Parathyroid adenoma (tissue), 2 donors: Measurements from ENCODE around the gene NBPF15.
"Not testable (repeated sequence)": the region's sequence is repeated elsewhere in the genome, so short reads cannot be mapped to it uniquely, and the experiment has no call there.

Experiments
- H2AFZ ChIP-seq: fragments of 300-600 bp; sonication (generic); one replicate; pipeline ENCODE4 v1.7.0; 2017; ENCODE audit warnings: antibody characterized with exemption, mild to moderate bottlenecking
- H3K27ac ChIP-seq: fragments of 300-600 bp; sonication (generic); one replicate; pipeline ENCODE4 v1.7.0; 2017
- H3K27me3 ChIP-seq: fragments of 300-600 bp; sonication (generic); one replicate; pipeline ENCODE4 v1.7.0; 2017; ENCODE audit warnings: low read length; ENCODE audit not compliant: control insufficient read depth, insufficient read depth
- H3K36me3 ChIP-seq: fragments of 300-600 bp; sonication (generic); one replicate; pipeline ENCODE4 v1.7.0; 2017; ENCODE audit warnings: low read length; ENCODE audit not compliant: control insufficient read depth, insufficient read depth
- H3K4me1 ChIP-seq: fragments of 300-600 bp; sonication (generic); one replicate; pipeline ENCODE4 v1.7.0; 2017; ENCODE audit warnings: control low read depth
- H3K4me2 ChIP-seq: fragments of 300-600 bp; sonication (generic); one replicate; pipeline ENCODE4 v1.7.0; 2017; ENCODE audit warnings: low read length
- H3K4me3 ChIP-seq: fragments of 300-600 bp; sonication (generic); one replicate; pipeline ENCODE4 v1.7.0; 2017; ENCODE audit warnings: low read depth, low read length
- H3K79me2 ChIP-seq: fragments of 300-600 bp; sonication (generic); one replicate; pipeline ENCODE4 v1.7.0; 2017; ENCODE audit warnings: control low read depth
- H3K9ac ChIP-seq: fragments of 300-600 bp; sonication (generic); one replicate; pipeline ENCODE4 v1.7.0; 2017; ENCODE audit warnings: mild to moderate bottlenecking
- H3K9me3 ChIP-seq: fragments of 300-600 bp; sonication (generic); one replicate; pipeline ENCODE4 v1.7.0; 2017; ENCODE audit warnings: low read length; ENCODE audit not compliant: control insufficient read depth
- donor health status: primary hyperparathyroidism.

The NBPF15 gene, protein sequence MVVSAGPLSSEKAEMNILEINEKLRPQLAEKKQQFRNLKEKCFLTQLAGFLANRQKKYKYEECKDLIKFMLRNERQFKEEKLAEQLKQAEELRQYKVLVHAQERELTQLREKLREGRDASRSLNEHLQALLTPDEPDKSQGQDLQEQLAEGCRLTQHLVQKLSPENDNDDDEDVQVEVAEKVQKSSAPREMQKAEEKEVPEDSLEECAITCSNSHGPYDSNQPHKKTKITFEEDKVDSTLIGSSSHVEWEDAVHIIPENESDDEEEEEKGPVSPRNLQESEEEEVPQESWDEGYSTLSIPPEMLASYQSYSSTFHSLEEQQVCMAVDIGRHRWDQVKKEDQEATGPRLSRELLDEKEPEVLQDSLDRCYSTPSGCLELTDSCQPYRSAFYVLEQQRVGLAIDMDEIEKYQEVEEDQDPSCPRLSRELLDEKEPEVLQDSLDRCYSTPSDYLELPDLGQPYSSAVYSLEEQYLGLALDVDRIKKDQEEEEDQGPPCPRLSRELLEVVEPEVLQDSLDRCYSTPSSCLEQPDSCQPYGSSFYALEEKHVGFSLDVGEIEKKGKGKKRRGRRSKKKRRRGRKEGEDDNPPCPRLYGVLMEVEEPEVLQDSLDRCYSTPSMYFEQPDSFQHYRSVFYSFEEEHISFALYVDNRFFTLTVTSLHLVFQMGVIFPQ

DNA sequence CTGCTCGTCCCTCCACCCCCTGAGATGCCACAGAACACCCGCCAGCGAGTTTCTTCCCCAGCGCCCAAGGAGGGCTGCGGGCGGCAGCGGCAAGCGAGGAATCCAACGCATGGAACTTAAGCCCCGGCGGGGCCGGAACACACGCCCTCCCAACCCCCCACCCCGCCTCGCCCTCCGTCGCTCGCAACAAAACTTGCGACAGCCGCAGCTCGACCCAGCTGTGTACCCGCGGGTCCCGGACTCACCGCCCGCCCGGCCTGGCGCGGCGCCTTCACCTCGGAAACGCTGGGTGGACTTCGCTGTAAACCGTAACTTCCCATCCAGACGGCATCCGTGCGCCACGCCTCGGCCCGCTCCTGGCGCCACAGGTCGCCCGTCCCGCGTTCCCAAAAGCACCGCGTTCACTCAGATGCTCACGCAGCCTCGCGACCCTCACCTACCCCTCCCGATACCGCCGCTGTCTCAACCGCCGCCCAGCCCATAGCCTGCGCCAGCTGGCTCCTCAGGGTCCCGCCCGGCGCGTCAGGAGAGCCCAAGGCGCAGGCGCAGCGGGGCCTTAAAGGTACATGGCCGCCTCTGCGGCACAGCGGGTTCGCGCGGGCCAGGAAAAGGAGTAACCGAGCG is at the start of gene NBPF15:
NBPF15 (minus strand) TSS at position 534 of the 624 bp plus-strand sequence. CDS start 21,666 bp downstream, outside the sequence.
- not testable (repeated sequence) for H3K79me2 ChIP-seq, H3K27me3 ChIP-seq, H3K27ac ChIP-seq, H3K4me1 ChIP-seq, H3K9me3 ChIP-seq, H3K36me3 ChIP-seq, H3K9ac ChIP-seq
- Histone ChIP-seq H3K4me2 (peak within 1 kb of the TSS; percentile 69), H2AFZ (peak within 1 kb of the TSS; percentile 53), H3K4me3 (peak within 1 kb of the TSS; percentile 68)

DNA sequence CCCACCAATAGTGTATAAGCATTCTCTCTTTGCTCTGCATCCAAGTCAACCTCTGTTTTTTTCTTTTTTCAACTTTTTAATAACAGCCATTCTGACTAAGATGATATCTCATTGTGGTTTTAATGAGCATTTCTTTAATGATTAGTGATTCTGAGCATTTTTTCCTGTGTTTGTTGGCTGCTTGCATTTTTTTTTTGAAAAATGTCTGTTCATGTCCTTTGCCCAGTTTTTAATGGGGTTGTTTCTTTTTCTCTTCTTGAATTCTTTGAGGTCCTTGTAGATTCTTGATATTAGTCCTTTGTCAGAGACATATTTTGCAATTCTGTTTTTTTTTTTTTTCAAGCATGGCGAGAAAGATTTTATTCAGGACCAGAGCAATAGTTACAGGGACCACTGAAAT is 35.0 kb upstream of the NBPF15 start:
- H3K79me2 ChIP-seq, H3K4me2 ChIP-seq, H3K4me3 ChIP-seq, H3K27ac ChIP-seq, H3K9me3 ChIP-seq, H3K9ac ChIP-seq, H3K27me3 ChIP-seq, H2AFZ ChIP-seq, H3K36me3 ChIP-seq, H3K4me1 ChIP-seq: not testable (repeated sequence)

DNA sequence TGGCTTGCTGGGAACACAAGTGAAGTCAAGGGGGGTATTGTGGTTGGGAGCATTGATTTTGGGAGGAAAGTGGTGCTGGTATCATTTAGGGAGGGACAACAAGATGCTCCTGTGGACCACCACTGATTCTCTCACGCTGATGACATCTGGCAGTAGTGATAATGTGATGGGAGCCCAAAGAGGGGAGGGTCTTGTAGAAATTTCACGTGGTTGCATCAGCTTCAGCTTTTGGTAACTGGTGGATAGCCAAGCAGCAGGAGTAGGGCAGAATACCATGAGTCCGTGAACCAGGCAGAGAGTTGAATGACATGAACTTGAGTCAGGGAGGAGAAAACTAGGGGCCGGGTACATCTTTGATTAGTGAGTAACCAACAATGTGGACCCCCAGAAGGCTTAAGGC is 32.7 kb upstream of the NBPF15 start:
- H3K9ac ChIP-seq, H3K4me3 ChIP-seq, H3K4me1 ChIP-seq, H3K36me3 ChIP-seq, H3K27ac ChIP-seq, H2AFZ ChIP-seq, H3K4me2 ChIP-seq, H3K79me2 ChIP-seq, H3K9me3 ChIP-seq, H3K27me3 ChIP-seq: not testable (repeated sequence)

DNA sequence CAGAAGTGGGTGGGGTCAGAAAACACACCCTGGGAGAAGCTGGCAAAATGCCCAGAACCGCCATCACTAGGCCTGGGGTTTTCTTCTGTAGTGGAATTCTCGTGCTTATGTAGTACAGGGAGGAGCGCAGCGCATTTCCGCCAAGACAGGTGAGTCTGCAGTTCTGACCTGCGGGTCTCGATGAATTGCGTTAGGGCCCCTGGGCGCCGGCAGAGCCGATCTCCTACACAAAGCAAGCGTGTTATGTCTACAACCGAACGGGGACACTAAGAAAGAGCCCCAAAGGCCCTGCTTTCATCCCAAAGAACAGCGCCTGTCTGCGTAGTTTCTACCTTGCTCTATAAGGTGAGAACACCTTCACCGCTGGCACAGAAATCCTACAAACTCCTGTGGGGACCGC is 28.9 kb upstream of the NBPF15 start:
- not testable (repeated sequence) for H3K4me1 ChIP-seq, H3K9me3 ChIP-seq, H3K9ac ChIP-seq, H3K4me3 ChIP-seq, H3K4me2 ChIP-seq, H3K79me2 ChIP-seq, H2AFZ ChIP-seq, H3K27me3 ChIP-seq, H3K27ac ChIP-seq, H3K36me3 ChIP-seq

GRCh38 chr1:144487002-144487401 is 25.5 kb upstream of the NBPF15 start:
- not testable (repeated sequence) for H3K4me3 ChIP-seq, H3K9me3 ChIP-seq, H3K27me3 ChIP-seq, H2AFZ ChIP-seq, H3K9ac ChIP-seq, H3K79me2 ChIP-seq, H3K4me2 ChIP-seq, H3K27ac ChIP-seq, H3K4me1 ChIP-seq, H3K36me3 ChIP-seq

- H3K27me3 ChIP-seq, H2AFZ ChIP-seq, H3K4me2 ChIP-seq, H3K9ac ChIP-seq, H3K4me3 ChIP-seq, H3K36me3 ChIP-seq, H3K4me1 ChIP-seq, H3K79me2 ChIP-seq, H3K27ac ChIP-seq, H3K9me3 ChIP-seq: not testable (repeated sequence)
Observed at GRCh38 chr1:144485048-144485993, 23.9 kb upstream of the NBPF15 start.

DNA sequence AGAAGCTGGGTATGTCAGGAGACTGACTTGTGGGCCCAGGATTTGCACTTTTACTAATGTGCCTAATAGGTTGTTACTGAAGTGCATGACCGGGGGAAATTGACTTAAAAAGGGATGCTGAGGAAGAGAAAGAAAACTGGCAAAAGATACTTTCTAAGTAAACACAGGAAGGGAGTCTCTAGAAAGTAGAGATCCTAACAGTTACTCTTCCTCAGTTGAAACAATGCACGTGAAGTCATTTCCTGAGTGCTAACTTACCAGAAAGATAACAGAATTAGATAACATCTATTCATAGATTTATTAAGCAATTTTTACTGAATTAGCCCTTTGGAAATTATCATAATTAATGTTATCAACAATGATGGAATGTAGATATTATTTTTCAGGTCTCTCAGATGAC is 12.4 kb upstream of the NBPF15 start:
- H3K27ac ChIP-seq, H3K79me2 ChIP-seq, H3K9me3 ChIP-seq, H3K4me3 ChIP-seq, H3K4me2 ChIP-seq, H3K4me1 ChIP-seq, H3K27me3 ChIP-seq, H3K36me3 ChIP-seq, H2AFZ ChIP-seq, H3K9ac ChIP-seq: not testable (repeated sequence)

DNA sequence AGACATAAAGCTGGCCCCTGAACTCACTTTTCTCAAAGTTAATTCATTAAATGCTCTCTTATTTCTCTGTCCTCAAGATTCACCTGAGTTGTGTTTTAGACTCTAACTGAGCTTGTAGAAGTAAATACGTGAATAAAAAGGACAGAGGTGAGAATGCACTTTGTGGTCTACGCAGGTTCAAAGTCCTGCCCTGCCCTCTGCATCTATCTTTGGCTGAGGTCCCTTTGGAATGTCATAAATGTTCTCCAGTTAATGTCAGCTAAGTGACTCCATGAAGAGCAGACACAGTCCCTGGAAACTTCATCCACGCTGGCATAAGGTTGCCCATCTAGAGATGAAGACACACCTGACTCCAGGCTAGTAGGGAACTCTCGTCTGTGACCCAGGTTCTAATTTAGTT is 10.0 kb upstream of the NBPF15 start:
- H3K9ac ChIP-seq, H3K36me3 ChIP-seq, H3K27me3 ChIP-seq, H3K4me1 ChIP-seq, H2AFZ ChIP-seq, H3K27ac ChIP-seq, H3K4me2 ChIP-seq, H3K9me3 ChIP-seq, H3K4me3 ChIP-seq, H3K79me2 ChIP-seq: not testable (repeated sequence)

GRCh38 chr1:144461778-144462177 is 309 bp upstream of the NBPF15 start:
- H3K9ac ChIP-seq, H3K4me2 ChIP-seq: not testable (repeated sequence)

GRCh38 chr1:144460686-144461085 is 783 bp downstream of the NBPF15 start:
- not testable (repeated sequence) for H3K79me2 ChIP-seq, H3K9me3 ChIP-seq, H3K27ac ChIP-seq, H3K36me3 ChIP-seq, H2AFZ ChIP-seq, H3K27me3 ChIP-seq, H3K4me1 ChIP-seq, H3K9ac ChIP-seq
- Histone ChIP-seq H3K4me2 (peak overlapping the region; percentile 69), H3K4me3 (peak overlapping the region; percentile 68)

More at GRCh38 chr1:144461778-144462177, 309 bp upstream of the NBPF15 start:
- not testable (repeated sequence) for H3K27ac ChIP-seq, H3K9me3 ChIP-seq, H2AFZ ChIP-seq, H3K79me2 ChIP-seq, H3K36me3 ChIP-seq, H3K4me1 ChIP-seq, H3K27me3 ChIP-seq
- peak overlapping the region; percentile 68 for H3K4me3 ChIP-seq
